ENCODE measurements around the gene POU2F2. TPM values are rescaled to one million over a fixed set of nuclear protein-coding genes. Genes with fewer than 3 reads are reported as not detected.
A peak's percentile ranks its signal among the peaks of the same experiment; 100 is the strongest.

The POU2F2 gene
- total RNA-seq: 1 to 10 TPM; 1.8 to 2.6 TPM
- 9.7 TPM for polyA plus RNA-seq (2013, experiment 1 of 2)
- polyA plus RNA-seq (2013, experiment 2 of 2): 7.1 TPM
- long read RNA-seq, experiment 1, partial matches to known transcripts: 0 of 1 reads
- long read RNA-seq, experiment 1, other reads (novel, unspliced or antisense): 1 of 1 reads
- long read RNA-seq, experiment 2, partial matches to known transcripts: 0 of 1 reads
- long read RNA-seq, experiment 2, other reads (novel, unspliced or antisense): 1 of 1 reads
- long read RNA-seq, experiment 3, partial matches to known transcripts: 1 of 1 reads
- long read RNA-seq, experiment 3, other reads (novel, unspliced or antisense): 0 of 1 reads
- long read RNA-seq, experiment 4, partial matches to known transcripts: 1 of 2 reads
- long read RNA-seq, experiment 4, other reads (novel, unspliced or antisense): 1 of 2 reads

DNA sequence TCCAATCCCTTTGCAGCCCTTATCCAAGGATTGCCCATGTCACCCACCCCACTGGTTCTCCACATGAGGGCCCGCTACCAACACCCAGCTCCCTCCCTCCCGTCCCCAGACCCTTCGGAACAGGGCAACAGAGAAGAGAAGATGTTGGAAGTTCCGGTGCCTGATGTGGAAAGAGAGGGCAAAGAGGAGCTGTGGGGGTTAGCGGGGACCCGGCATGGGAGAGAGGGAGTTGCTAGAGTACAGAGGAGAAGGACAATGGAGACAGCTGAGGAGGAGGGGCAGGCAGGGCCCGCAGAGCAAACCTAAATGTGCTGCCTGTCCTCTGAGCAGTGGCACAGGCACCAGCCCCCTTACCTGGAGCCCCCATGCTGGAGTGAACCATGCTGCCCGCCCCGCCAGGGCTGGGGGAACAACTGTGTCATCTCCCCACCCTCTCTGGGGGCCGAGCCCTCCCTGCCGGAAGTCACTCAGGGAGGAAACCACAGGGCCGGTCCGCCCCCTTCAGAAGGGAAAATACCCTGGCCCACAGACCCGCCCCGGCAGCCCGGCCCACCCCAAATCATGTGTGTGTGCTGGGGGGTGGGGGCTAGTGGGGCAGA, at the start of gene POU2F2:
TSS of gene POU2F2 (minus strand) at position 417 of the 599 bp plus-strand sequence. CDS start at position 382, 35 bp downstream.
- Histone ChIP-seq H3K4me1 (ENCODE audit: control insufficient read depth, insufficient read depth, low read length) (no peaks in the 10 kb centered on the region), H3K4me3 (ENCODE audit: low read length) (peak within 1 kb of the TSS; percentile 49), H3K27ac (ENCODE audit: low read depth, low read length) (no peak within 1 kb of the TSS), H3K27me3 (ENCODE audit: control insufficient read depth, insufficient read depth, low read length, poor library complexity, severe bottlenecking) (peaks cover 32% of the 10 kb centered on the region), H3K36me3 (ENCODE audit: control insufficient read depth, insufficient read depth, low read length) (no peaks in the 10 kb centered on the region), H3K9me3 (ENCODE audit: control insufficient read depth, low read length) (no peaks in the 10 kb centered on the region), H3K9ac (ENCODE audit: extremely low read depth, low read length, poor library complexity, severe bottlenecking) (no peak within 1 kb of the TSS)
- 0 to 24% methylated on average over 5 to 16 of the region's 16 CpGs for WGBS, 2 experiments (ENCODE audit: insufficient coverage in 1 of 2, insufficient read length in 1 of 2)
- Mint-ChIP-seq H3K4me1 (peaks cover 3% of the 10 kb centered on the region), H3K27ac (no peak within 1 kb of the TSS), H3K36me3 (ENCODE audit: low read depth) (no peaks in the 10 kb centered on the region), H3K4me3 (peak within 1 kb of the TSS; percentile 36), H3K27me3 (ENCODE audit: insufficient read depth) (peaks cover 44% of the 10 kb centered on the region), H3K9me3 (no peaks in the 10 kb centered on the region)
- peak; percentile 71 for DNase-seq
- TF ChIP-seq, protein P1, sequence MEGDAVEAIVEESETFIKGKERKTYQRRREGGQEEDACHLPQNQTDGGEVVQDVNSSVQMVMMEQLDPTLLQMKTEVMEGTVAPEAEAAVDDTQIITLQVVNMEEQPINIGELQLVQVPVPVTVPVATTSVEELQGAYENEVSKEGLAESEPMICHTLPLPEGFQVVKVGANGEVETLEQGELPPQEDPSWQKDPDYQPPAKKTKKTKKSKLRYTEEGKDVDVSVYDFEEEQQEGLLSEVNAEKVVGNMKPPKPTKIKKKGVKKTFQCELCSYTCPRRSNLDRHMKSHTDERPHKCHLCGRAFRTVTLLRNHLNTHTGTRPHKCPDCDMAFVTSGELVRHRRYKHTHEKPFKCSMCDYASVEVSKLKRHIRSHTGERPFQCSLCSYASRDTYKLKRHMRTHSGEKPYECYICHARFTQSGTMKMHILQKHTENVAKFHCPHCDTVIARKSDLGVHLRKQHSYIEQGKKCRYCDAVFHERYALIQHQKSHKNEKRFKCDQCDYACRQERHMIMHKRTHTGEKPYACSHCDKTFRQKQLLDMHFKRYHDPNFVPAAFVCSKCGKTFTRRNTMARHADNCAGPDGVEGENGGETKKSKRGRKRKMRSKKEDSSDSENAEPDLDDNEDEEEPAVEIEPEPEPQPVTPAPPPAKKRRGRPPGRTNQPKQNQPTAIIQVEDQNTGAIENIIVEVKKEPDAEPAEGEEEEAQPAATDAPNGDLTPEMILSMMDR (conservative IDR thresholded peaks at IDR 0.05): no peak

DNA sequence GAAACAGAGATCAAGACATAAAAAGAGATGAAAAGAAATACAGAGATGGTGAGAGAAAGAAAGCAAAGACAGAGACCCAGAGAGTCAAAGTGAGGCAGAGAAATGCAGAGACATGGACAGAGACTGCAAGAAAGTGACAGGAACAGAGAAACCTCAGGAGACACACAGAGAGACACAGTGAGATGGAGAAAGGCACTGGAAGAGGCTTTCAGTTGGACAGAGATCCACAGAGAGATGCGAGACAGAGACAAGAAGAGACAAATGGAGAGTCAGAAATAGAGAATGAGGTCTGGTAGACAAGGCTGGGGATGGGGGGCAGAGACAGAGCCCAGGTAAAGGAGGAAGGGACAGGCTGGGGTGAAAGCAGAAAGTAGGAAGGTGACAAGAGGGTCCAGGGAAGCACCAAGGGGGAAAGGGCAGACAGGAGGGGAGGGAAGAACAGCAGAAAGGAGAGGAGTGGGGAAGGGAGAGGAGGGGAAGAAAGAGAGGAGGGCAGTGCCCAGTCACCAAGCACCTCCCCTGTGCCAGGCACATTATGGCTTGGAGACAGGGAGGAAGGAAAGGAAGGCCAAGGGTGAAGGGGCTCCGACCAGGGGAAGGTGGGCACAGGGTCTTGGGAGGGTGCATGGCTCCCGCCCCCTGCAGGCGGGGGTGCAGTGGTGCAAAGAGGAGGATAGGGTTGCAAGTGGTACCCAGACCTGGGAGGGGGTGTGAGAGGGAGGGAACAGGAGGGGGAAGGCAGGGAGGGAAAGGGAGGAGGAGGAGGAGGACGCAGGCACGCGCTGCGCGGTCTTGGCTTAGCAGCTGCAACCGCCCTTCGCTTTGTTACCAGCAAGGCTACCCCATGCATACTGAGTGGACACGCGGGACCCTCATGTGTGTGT, 46.8 kb upstream of the POU2F2 start:
- H3K4me3 Mint-ChIP-seq: no peak overlapping the region
- H3K27me3 Mint-ChIP-seq (ENCODE audit: insufficient read depth): peaks cover 40% of the 10 kb centered on the region
- Histone ChIP-seq H3K4me1 (ENCODE audit: control insufficient read depth, insufficient read depth, low read length) (no peaks in the 10 kb centered on the region), H3K27me3 (ENCODE audit: control insufficient read depth, insufficient read depth, low read length, poor library complexity, severe bottlenecking) (peaks cover 89% of the 10 kb centered on the region), H3K9me3 (ENCODE audit: control insufficient read depth, low read length) (no peaks in the 10 kb centered on the region), H3K4me3 (ENCODE audit: low read length) (no peak overlapping the region), H3K36me3 (ENCODE audit: control insufficient read depth, insufficient read depth, low read length) (no peaks in the 10 kb centered on the region), H3K9ac (ENCODE audit: extremely low read depth, low read length, poor library complexity, severe bottlenecking) (no peak overlapping the region), H3K27ac (ENCODE audit: low read depth, low read length) (no peak overlapping the region)
- no peak overlapping the region for H3K27ac Mint-ChIP-seq
- peak; percentile 83 for DNase-seq
- TF ChIP-seq, protein P1 (conservative IDR thresholded peaks at IDR 0.05): peak; percentile 76
- no peaks in the 10 kb centered on the region for H3K36me3 Mint-ChIP-seq (ENCODE audit: low read depth)
- 17 to 18% methylated on average over 8 to 13 of the region's 13 CpGs for WGBS, 2 experiments (ENCODE audit: insufficient coverage in 1 of 2, insufficient read length in 1 of 2)
- H3K4me1 Mint-ChIP-seq: peaks cover 5% of the 10 kb centered on the region
- no peaks in the 10 kb centered on the region for H3K9me3 Mint-ChIP-seq

DNA sequence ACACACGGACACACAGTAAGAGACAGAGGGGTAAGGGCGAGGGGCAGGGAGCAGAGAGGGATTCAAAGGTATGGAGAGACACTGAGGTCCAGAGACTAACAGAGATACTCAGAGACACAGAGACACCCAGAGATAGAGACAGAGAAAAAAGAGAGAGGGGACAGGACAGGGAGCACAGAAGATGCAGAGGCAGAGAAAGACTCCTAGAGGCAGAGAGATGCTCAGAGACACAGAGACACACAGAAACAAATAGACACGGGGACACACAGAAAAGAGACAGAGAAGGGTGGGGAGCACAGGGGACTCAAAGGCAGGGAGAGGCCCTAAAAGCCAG, 45.4 kb upstream of the POU2F2 start:
- no peaks in the 10 kb centered on the region for H3K36me3 ChIP-seq (ENCODE audit: control insufficient read depth, insufficient read depth, low read length)
- Mint-ChIP-seq H3K9me3 (no peaks in the 10 kb centered on the region), H3K27me3 (ENCODE audit: insufficient read depth) (peaks cover 51% of the 10 kb centered on the region), H3K27ac (no peak overlapping the region), H3K4me1 (peaks cover 5% of the 10 kb centered on the region), H3K36me3 (ENCODE audit: low read depth) (no peaks in the 10 kb centered on the region), H3K4me3 (no peak overlapping the region)
- H3K9ac ChIP-seq (ENCODE audit: extremely low read depth, low read length, poor library complexity, severe bottlenecking): no peak overlapping the region
- H3K9me3 ChIP-seq (ENCODE audit: control insufficient read depth, low read length): no peaks in the 10 kb centered on the region
- no peak overlapping the region for H3K27ac ChIP-seq (ENCODE audit: low read depth, low read length)
- TF ChIP-seq, protein P1 (conservative IDR thresholded peaks at IDR 0.05): no peak
- no peak for DNase-seq
- H3K4me3 ChIP-seq (ENCODE audit: low read length): no peak overlapping the region
- 41 to 47% methylated on average over 3 of the region's 3 CpGs for WGBS, 2 experiments (ENCODE audit: insufficient coverage in 1 of 2, insufficient read length in 1 of 2)
- H3K4me1 ChIP-seq (ENCODE audit: control insufficient read depth, insufficient read depth, low read length): no peaks in the 10 kb centered on the region
- H3K27me3 ChIP-seq (ENCODE audit: control insufficient read depth, insufficient read depth, low read length, poor library complexity, severe bottlenecking): peaks cover 94% of the 10 kb centered on the region

Measured in endodermal cell (in vitro differentiated cells).